ENCODE data around the gene BEAN1.

The BEAN1 gene

GRCh38 chr16:66430214-66430613 lies 3.1 kb downstream of the BEAN1 start:
- peaks cover 29% of the 10 kb centered on the region for H3K27me3 ChIP-seq (replicated peaks; ENCODE audit: control insufficient read depth, insufficient read depth, low read length, poor library complexity, severe bottlenecking)

DNA sequence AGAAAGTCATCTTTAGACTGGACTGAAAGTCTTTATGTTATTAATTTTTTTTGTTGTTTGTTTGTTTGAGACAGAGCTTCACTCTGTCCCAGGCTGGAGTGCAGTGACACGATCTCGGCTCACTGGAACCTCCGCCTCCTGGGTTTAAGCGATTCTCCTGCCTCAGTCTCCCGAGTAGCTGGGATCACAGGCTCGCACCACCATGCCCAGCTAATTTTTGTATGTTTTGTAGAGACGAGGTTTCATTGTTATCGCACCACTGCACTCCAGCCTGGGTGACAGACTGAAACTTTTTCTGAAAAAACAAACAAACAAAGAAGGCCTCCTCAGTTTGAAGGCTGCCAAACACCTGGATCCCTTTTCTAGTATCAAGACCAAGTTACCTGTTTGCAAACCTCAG lies 4.7 kb downstream of the BEAN1 start:
- Histone ChIP-seq H3K27me3 (replicated peaks; ENCODE audit: control insufficient read depth, insufficient read depth, low read length, poor library complexity, severe bottlenecking) (peaks cover 18% of the 10 kb centered on the region), H3K9me3 (ENCODE audit: control insufficient read depth, low read length) (no peaks in the 10 kb centered on the region), H3K4me1 (ENCODE audit: control insufficient read depth, insufficient read depth, low read length, poor library complexity, severe bottlenecking) (peaks cover 11% of the 10 kb centered on the region), H3K4me3 (ENCODE audit: insufficient read depth, low read depth, low read length, poor library complexity, severe bottlenecking) (no peak overlapping the region), H3K27ac (ENCODE audit: insufficient read depth, low read length, poor library complexity, severe bottlenecking) (no peak overlapping the region), H3K36me3 (ENCODE audit: control insufficient read depth, insufficient read depth, low read length) (no peaks in the 10 kb centered on the region)
- DNase-seq: no peak

More at GRCh38 chr16:66430214-66430613, 3.1 kb downstream of the BEAN1 start:
- H3K4me1 ChIP-seq (ENCODE audit: control insufficient read depth, insufficient read depth, low read length, poor library complexity, severe bottlenecking): peaks cover 11% of the 10 kb centered on the region
- H3K27ac ChIP-seq (ENCODE audit: insufficient read depth, low read length, poor library complexity, severe bottlenecking): no peak overlapping the region
- H3K9me3 ChIP-seq (ENCODE audit: control insufficient read depth, low read length): no peaks in the 10 kb centered on the region
- no peaks in the 10 kb centered on the region for H3K36me3 ChIP-seq (ENCODE audit: control insufficient read depth, insufficient read depth, low read length)
- no peak overlapping the region for H3K4me3 ChIP-seq (ENCODE audit: insufficient read depth, low read depth, low read length, poor library complexity, severe bottlenecking)
- no peak for DNase-seq

DNA sequence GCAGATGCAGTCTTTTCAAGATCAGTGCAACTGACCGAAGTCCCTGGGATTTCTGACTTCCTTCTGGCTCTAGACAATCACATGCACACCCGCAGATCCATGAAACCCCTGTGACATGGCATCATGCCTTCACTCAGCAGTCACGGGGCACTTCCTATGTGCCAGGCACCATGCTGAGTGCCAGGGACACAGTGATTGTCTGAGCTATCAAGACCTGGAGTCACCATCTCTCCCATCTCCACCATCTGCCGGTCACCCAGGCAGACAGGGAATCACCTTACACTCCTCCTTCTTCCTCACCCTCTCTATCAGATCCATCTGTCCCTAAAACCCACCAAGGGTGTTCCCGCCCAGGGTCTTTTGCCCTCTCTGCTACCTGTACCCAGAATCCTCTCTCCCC lies 5.3 kb downstream of the BEAN1 start:
- Histone ChIP-seq H3K9me3 (ENCODE audit: control insufficient read depth, low read length) (no peaks in the 10 kb centered on the region), H3K4me1 (ENCODE audit: control insufficient read depth, insufficient read depth, low read length, poor library complexity, severe bottlenecking) (peaks cover 10% of the 10 kb centered on the region), H3K27ac (ENCODE audit: insufficient read depth, low read length, poor library complexity, severe bottlenecking) (no peak overlapping the region), H3K4me3 (ENCODE audit: insufficient read depth, low read depth, low read length, poor library complexity, severe bottlenecking) (no peak overlapping the region), H3K27me3 (replicated peaks; ENCODE audit: control insufficient read depth, insufficient read depth, low read length, poor library complexity, severe bottlenecking) (peaks cover 17% of the 10 kb centered on the region), H3K36me3 (ENCODE audit: control insufficient read depth, insufficient read depth, low read length) (no peaks in the 10 kb centered on the region)
- no peak for DNase-seq

GRCh38 chr16:66434619-66435430 lies 7.7 kb downstream of the BEAN1 start:
- Histone ChIP-seq H3K4me3 (ENCODE audit: insufficient read depth, low read depth, low read length, poor library complexity, severe bottlenecking) (no peak overlapping the region), H3K27ac (ENCODE audit: insufficient read depth, low read length, poor library complexity, severe bottlenecking) (no peak overlapping the region), H3K27me3 (replicated peaks; ENCODE audit: control insufficient read depth, insufficient read depth, low read length, poor library complexity, severe bottlenecking) (no peaks in the 10 kb centered on the region), H3K9me3 (ENCODE audit: control insufficient read depth, low read length) (no peaks in the 10 kb centered on the region), H3K4me1 (ENCODE audit: control insufficient read depth, insufficient read depth, low read length, poor library complexity, severe bottlenecking) (no peaks in the 10 kb centered on the region), H3K36me3 (ENCODE audit: control insufficient read depth, insufficient read depth, low read length) (no peaks in the 10 kb centered on the region)
- DNase-seq: no peak

DNA sequence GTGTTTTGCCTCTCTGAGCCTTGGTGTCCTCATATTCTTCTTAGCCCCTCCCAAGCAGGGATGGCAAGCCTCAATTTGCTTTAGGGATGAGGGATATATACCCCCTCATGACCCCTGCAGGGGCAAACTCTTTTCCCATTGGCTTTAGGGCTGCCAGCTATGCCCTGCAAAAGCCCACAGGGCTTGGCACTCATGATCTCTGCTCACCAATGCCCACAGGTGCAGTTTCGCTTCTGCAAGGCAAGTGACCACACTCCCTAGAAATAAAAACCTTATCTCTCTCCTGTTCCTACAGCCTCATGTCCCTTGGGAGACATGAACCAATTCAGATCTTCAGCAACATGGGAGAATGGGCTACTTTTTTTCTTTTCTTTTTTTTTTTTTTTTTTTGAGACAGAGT lies 8.8 kb downstream of the BEAN1 start:
- Histone ChIP-seq H3K4me1 (ENCODE audit: control insufficient read depth, insufficient read depth, low read length, poor library complexity, severe bottlenecking) (no peaks in the 10 kb centered on the region), H3K4me3 (ENCODE audit: insufficient read depth, low read depth, low read length, poor library complexity, severe bottlenecking) (no peak overlapping the region), H3K9me3 (ENCODE audit: control insufficient read depth, low read length) (no peaks in the 10 kb centered on the region), H3K27me3 (replicated peaks; ENCODE audit: control insufficient read depth, insufficient read depth, low read length, poor library complexity, severe bottlenecking) (no peaks in the 10 kb centered on the region), H3K36me3 (ENCODE audit: control insufficient read depth, insufficient read depth, low read length) (no peaks in the 10 kb centered on the region), H3K27ac (ENCODE audit: insufficient read depth, low read length, poor library complexity, severe bottlenecking) (no peak overlapping the region)
- DNase-seq: no peak

GRCh38 chr16:66437391-66437945 lies 10.4 kb downstream of the BEAN1 start:
- H3K36me3 ChIP-seq (ENCODE audit: control insufficient read depth, insufficient read depth, low read length): no peaks in the 10 kb centered on the region
- no peak overlapping the region for H3K27ac ChIP-seq (ENCODE audit: insufficient read depth, low read length, poor library complexity, severe bottlenecking)
- no peaks in the 10 kb centered on the region for H3K9me3 ChIP-seq (ENCODE audit: control insufficient read depth, low read length)
- no peaks in the 10 kb centered on the region for H3K27me3 ChIP-seq (replicated peaks; ENCODE audit: control insufficient read depth, insufficient read depth, low read length, poor library complexity, severe bottlenecking)
- H3K4me1 ChIP-seq (ENCODE audit: control insufficient read depth, insufficient read depth, low read length, poor library complexity, severe bottlenecking): no peaks in the 10 kb centered on the region
- H3K4me3 ChIP-seq (ENCODE audit: insufficient read depth, low read depth, low read length, poor library complexity, severe bottlenecking): no peak overlapping the region
- DNase-seq: no peak

DNA sequence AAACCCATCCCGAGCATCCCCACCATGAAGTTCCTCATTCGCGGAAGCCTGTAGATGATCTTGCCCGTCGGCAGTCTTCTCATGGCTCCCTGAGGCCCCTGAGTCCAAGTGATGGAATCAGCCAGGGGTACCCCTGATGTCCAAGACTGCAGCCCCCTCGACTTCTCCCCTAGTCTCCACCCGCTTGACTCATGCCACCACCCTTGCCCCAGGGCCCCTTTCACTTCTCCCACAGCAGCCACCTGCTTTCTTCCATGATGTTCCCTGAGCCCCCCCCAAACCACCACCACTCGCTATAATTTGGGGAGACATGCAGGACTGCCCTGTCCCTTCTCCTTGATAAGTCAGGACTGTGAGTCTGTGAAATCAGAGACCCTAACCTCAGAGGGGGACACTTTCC lies 11.4 kb downstream of the BEAN1 start:
- Histone ChIP-seq H3K36me3 (ENCODE audit: control insufficient read depth, insufficient read depth, low read length) (no peaks in the 10 kb centered on the region), H3K27ac (ENCODE audit: insufficient read depth, low read length, poor library complexity, severe bottlenecking) (no peak overlapping the region), H3K9me3 (ENCODE audit: control insufficient read depth, low read length) (no peaks in the 10 kb centered on the region), H3K4me3 (ENCODE audit: insufficient read depth, low read depth, low read length, poor library complexity, severe bottlenecking) (no peak overlapping the region), H3K27me3 (replicated peaks; ENCODE audit: control insufficient read depth, insufficient read depth, low read length, poor library complexity, severe bottlenecking) (no peaks in the 10 kb centered on the region), H3K4me1 (ENCODE audit: control insufficient read depth, insufficient read depth, low read length, poor library complexity, severe bottlenecking) (no peaks in the 10 kb centered on the region)
- DNase-seq: no peak

- Histone ChIP-seq H3K4me3 (ENCODE audit: insufficient read depth, low read depth, low read length, poor library complexity, severe bottlenecking) (no peak overlapping the region), H3K27me3 (replicated peaks; ENCODE audit: control insufficient read depth, insufficient read depth, low read length, poor library complexity, severe bottlenecking) (no peaks in the 10 kb centered on the region)
Observed at GRCh38 chr16:66439051-66439730, 12.1 kb downstream of the BEAN1 start.

GRCh38 chr16:66440271-66440802 lies 13.2 kb downstream of the BEAN1 start:
- no peak for DNase-seq
- Histone ChIP-seq H3K4me3 (ENCODE audit: insufficient read depth, low read depth, low read length, poor library complexity, severe bottlenecking) (no peak overlapping the region), H3K9me3 (ENCODE audit: control insufficient read depth, low read length) (no peaks in the 10 kb centered on the region), H3K27ac (ENCODE audit: insufficient read depth, low read length, poor library complexity, severe bottlenecking) (no peak overlapping the region), H3K4me1 (ENCODE audit: control insufficient read depth, insufficient read depth, low read length, poor library complexity, severe bottlenecking) (no peaks in the 10 kb centered on the region), H3K36me3 (ENCODE audit: control insufficient read depth, insufficient read depth, low read length) (no peaks in the 10 kb centered on the region), H3K27me3 (replicated peaks; ENCODE audit: control insufficient read depth, insufficient read depth, low read length, poor library complexity, severe bottlenecking) (no peaks in the 10 kb centered on the region)

More at GRCh38 chr16:66439051-66439730, 12.1 kb downstream of the BEAN1 start:
- no peak for DNase-seq
- no peaks in the 10 kb centered on the region for H3K4me1 ChIP-seq (ENCODE audit: control insufficient read depth, insufficient read depth, low read length, poor library complexity, severe bottlenecking)
- H3K27ac ChIP-seq (ENCODE audit: insufficient read depth, low read length, poor library complexity, severe bottlenecking): no peak overlapping the region
- H3K36me3 ChIP-seq (ENCODE audit: control insufficient read depth, insufficient read depth, low read length): no peaks in the 10 kb centered on the region
- H3K9me3 ChIP-seq (ENCODE audit: control insufficient read depth, low read length): no peaks in the 10 kb centered on the region

GRCh38 chr16:66440970-66441369 lies 13.9 kb downstream of the BEAN1 start:
- DNase-seq: no peak
- H3K27me3 ChIP-seq (replicated peaks; ENCODE audit: control insufficient read depth, insufficient read depth, low read length, poor library complexity, severe bottlenecking): no peaks in the 10 kb centered on the region
- no peak overlapping the region for H3K27ac ChIP-seq (ENCODE audit: insufficient read depth, low read length, poor library complexity, severe bottlenecking)
- no peaks in the 10 kb centered on the region for H3K9me3 ChIP-seq (ENCODE audit: control insufficient read depth, low read length)
- no peaks in the 10 kb centered on the region for H3K36me3 ChIP-seq (ENCODE audit: control insufficient read depth, insufficient read depth, low read length)
- H3K4me1 ChIP-seq (ENCODE audit: control insufficient read depth, insufficient read depth, low read length, poor library complexity, severe bottlenecking): no peaks in the 10 kb centered on the region
- H3K4me3 ChIP-seq (ENCODE audit: insufficient read depth, low read depth, low read length, poor library complexity, severe bottlenecking): no peak overlapping the region
